Fibroblast of lung (primary cell): ENCODE measurements around the gene CDCA8. TPM values are rescaled to one million over a fixed set of nuclear protein-coding genes. Genes with fewer than 3 reads are reported as not detected.

Experiments
- DNase-seq, 2 donors: peaks; one replicate each; pipeline versions ENCODE4 v3.0.0 to v3.0.0-alpha.2; 2010; ENCODE audit warnings: low read depth in 2 of 2
- H2AFZ ChIP-seq: 2 replicates; pipeline ENCODE4 v1.5.1; 2012; ENCODE audit warnings: low read length, control low read depth, inconsistent platforms
- H3K27ac ChIP-seq: 2 replicates; pipeline ENCODE4 v1.5.1; 2011; ENCODE audit warnings: low read length, control low read depth; ENCODE audit not compliant: insufficient read depth
- H3K27me3 ChIP-seq: 2 replicates; pipeline ENCODE4 v1.5.1; 2011; ENCODE audit warnings: mild to moderate bottlenecking, low read length; ENCODE audit not compliant: control insufficient read depth, insufficient read depth
- H3K36me3 ChIP-seq: 2 replicates; pipeline ENCODE4 v1.5.1; 2011; ENCODE audit warnings: low read length; ENCODE audit not compliant: control insufficient read depth, insufficient read depth
- H3K4me1 ChIP-seq: 2 replicates; pipeline ENCODE4 v1.5.1; 2011; ENCODE audit warnings: low read length; ENCODE audit not compliant: control insufficient read depth, insufficient read depth; ENCODE audit errors: extremely low read depth
- H3K4me2 ChIP-seq: 2 replicates; pipeline ENCODE4 v1.5.1; 2011; ENCODE audit warnings: low read length, control low read depth; ENCODE audit not compliant: insufficient read depth; ENCODE audit errors: extremely low read depth
- H3K4me3 ChIP-seq, 4 experiments: fragments of 200-600 bp in 1 of 4; sonication (generic) in 1 of 4; replicated peaks in 1 of 4; 2 replicates each; pipeline ENCODE4 v1.5.1; 2011 to 2016; ENCODE audit warnings: low read length in 4 of 4, low read depth in 3 of 4, mild to moderate bottlenecking in 3 of 4, control low read depth in 2 of 4, inconsistent platforms in 1 of 4, mixed read lengths in 1 of 4; ENCODE audit not compliant: insufficient read depth in 1 of 4; ENCODE audit errors: control extremely low read depth in 1 of 4
- H3K79me2 ChIP-seq: 2 replicates; pipeline ENCODE4 v1.5.1; 2012; ENCODE audit warnings: mild to moderate bottlenecking, low read length, inconsistent platforms; ENCODE audit not compliant: control insufficient read depth, insufficient read depth
- H3K9ac ChIP-seq: 2 replicates; pipeline ENCODE4 v1.5.1; 2011; ENCODE audit warnings: mild to moderate bottlenecking, low read length, control low read depth; ENCODE audit not compliant: insufficient read depth
- H3K9me3 ChIP-seq: 2 replicates; pipeline ENCODE4 v1.5.1; 2012; ENCODE audit warnings: low read depth, low read length; ENCODE audit not compliant: control insufficient read depth, insufficient read depth
- H4K20me1 ChIP-seq: 2 replicates; pipeline ENCODE4 v1.5.1; 2011; ENCODE audit warnings: low read length; ENCODE audit not compliant: control insufficient read depth, insufficient read depth; ENCODE audit errors: extremely low read depth
- CTCF ChIP-seq, 2 donors: IDR thresholded peaks in 1 of 2; conservative IDR thresholded peaks in 1 of 2; 1 replicate in 1 of 2; 2 replicates in 1 of 2; pipeline ENCODE4 v1.5.1; 2011 to 2012; ENCODE audit warnings: low read length in 2 of 2, control low read depth in 1 of 2, inconsistent platforms in 1 of 2, low read depth in 1 of 2, mild to moderate bottlenecking in 1 of 2
- EZH2 ChIP-seq: IDR thresholded peaks from 2 replicates; pipeline ENCODE4 v1.5.1; 2012; ENCODE audit warnings: low read length, control low read depth, mild to moderate bottlenecking; ENCODE audit errors: missing control alignments
- polyA plus RNA-seq, 2 donors: library from polyadenylated mRNA; depleted of rRNA in 1 of 2; stranded (reverse) in 1 of 2; unstranded in 1 of 2; fragments of >200 nt; gene quantifications; 2 replicates each; pipeline ENCODE4 v1.2.1, GENCODE V29; 2011 to 2012; ENCODE audit warnings: missing spikeins in 1 of 2
- total RNA-seq: library from RNA; depleted of rRNA; stranded (reverse); fragments of >200 nt; gene quantifications from 2 replicates; pipeline ENCODE4 v1.2.1, GENCODE V29; 2014

CDCA8 gene
- total and polyA plus RNA-seq, 2 donors (not counting 1 experiment from before 2014, with no cell fraction given) = 3.8 to 9.5 TPM

- Histone ChIP-seq H3K9me3 (no peaks in the 10 kb centered on the region), H3K4me1 (no peaks in the 10 kb centered on the region), H3K79me2 (no peaks in the 10 kb centered on the region), H3K27me3 (peaks cover 2% of the 10 kb centered on the region), H3K4me2 (no peak overlapping the region), H2AFZ (no peak overlapping the region), H3K27ac (no peak overlapping the region), H3K9ac (no peak overlapping the region), H3K36me3 (no peaks in the 10 kb centered on the region), H4K20me1 (no peaks in the 10 kb centered on the region), H3K4me3 (no peak overlapping the region)
- TF ChIP-seq CTCF (conservative IDR thresholded peaks at IDR 0.05 in 1 of 2, IDR thresholded peaks at IDR 0.05 in 1 of 2; ENCODE audit: low read depth in 1 of 2, low read length in 2 of 2) (no peak), EZH2 (no peak)
- no peak for DNase-seq
Measured at GRCh38 chr1:37721565-37721964, 29.2 kb downstream of the CDCA8 start.

GRCh38 chr1:37722181-37723071 lies 30.1 kb downstream of the CDCA8 start:
- no peak overlapping the region for H3K4me2 ChIP-seq
- no peaks in the 10 kb centered on the region for H3K36me3 ChIP-seq
- TF ChIP-seq CTCF (conservative IDR thresholded peaks at IDR 0.05 in 1 of 2, IDR thresholded peaks at IDR 0.05 in 1 of 2; ENCODE audit: low read depth in 1 of 2, low read length in 2 of 2) (no peak), EZH2 (no peak)
- no peaks in the 10 kb centered on the region for H4K20me1 ChIP-seq
- H3K9ac ChIP-seq = no peak overlapping the region
- no peak overlapping the region for H3K4me3 ChIP-seq
- no peak overlapping the region for H3K27ac ChIP-seq
- no peak overlapping the region for H2AFZ ChIP-seq
- H3K4me1 ChIP-seq = no peaks in the 10 kb centered on the region
- H3K27me3 ChIP-seq = peaks cover 5% of the 10 kb centered on the region
- no peaks in the 10 kb centered on the region for H3K79me2 ChIP-seq
- no peak for DNase-seq
- no peaks in the 10 kb centered on the region for H3K9me3 ChIP-seq

- H3K36me3 ChIP-seq = no peaks in the 10 kb centered on the region
- no peaks in the 10 kb centered on the region for H4K20me1 ChIP-seq
- TF ChIP-seq EZH2 = no peak
- no peak for TF ChIP-seq CTCF (conservative IDR thresholded peaks at IDR 0.05 in 1 of 2, IDR thresholded peaks at IDR 0.05 in 1 of 2; ENCODE audit: low read depth in 1 of 2, low read length in 2 of 2)
- no peak overlapping the region for H3K27ac ChIP-seq
- no peak overlapping the region for H3K4me2 ChIP-seq
- peaks cover 5% of the 10 kb centered on the region for H3K27me3 ChIP-seq
- no peaks in the 10 kb centered on the region for H3K4me1 ChIP-seq
- no peak overlapping the region for H3K9ac ChIP-seq
- no peak overlapping the region for H2AFZ ChIP-seq
- DNase-seq = no peak
- H3K79me2 ChIP-seq = no peaks in the 10 kb centered on the region
- H3K9me3 ChIP-seq = no peaks in the 10 kb centered on the region
- no peak overlapping the region for H3K4me3 ChIP-seq
Measured at GRCh38 chr1:37723072-37723389, 30.7 kb downstream of the CDCA8 start.
